Embryonic facial prominence (tissue), 1 donor: ENCODE data around the gene RGS6.
"Not testable (repeated sequence)": the region's sequence is repeated elsewhere in the genome, so short reads cannot be mapped to it uniquely, and the experiment has no call there.

ENCODE experiments used
- DNase-seq: peaks from one replicate; pipeline ENCODE4 v3.0.0-alpha.2; 2016; ENCODE audit errors: extremely low spot score

Gene RGS6

GRCh38 chr14:72451054-72451972 lies 519.1 kb downstream of the RGS6 start:
- DNase-seq, result no peak

- DNase-seq, result no peak
These were observed 520.5 kb downstream of the RGS6 start for GRCh38 chr14:72452774-72453173.

- DNase-seq, result no peak
These were observed 522.3 kb downstream of the RGS6 start for GRCh38 chr14:72454388-72455160.

DNA sequence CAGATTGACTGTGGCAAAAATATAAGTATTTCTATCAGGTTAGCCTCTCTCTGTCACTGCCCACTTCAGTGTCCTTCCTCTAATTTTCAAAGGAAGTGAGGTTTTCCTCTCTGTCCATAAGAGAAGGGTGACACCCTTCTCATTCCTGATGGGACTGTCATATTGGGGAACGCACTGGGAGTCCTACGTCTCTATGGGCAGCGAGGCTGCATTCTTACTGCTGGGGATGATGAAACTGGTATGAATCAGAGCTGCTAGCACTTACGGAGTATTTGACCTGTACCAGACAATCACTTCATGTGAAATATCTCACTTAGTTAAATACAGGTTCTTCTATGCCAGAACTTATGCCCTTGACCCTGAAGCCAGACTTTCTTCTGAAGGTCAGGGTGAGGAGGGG lies 525.4 kb downstream of the RGS6 start:
- no peak for DNase-seq

GRCh38 chr14:72462056-72462455 lies 529.8 kb downstream of the RGS6 start:
- no peak for DNase-seq

- no peak for DNase-seq
These were observed 531.1 kb downstream of the RGS6 start for GRCh38 chr14:72463291-72463866.

- DNase-seq, result no peak
These were observed 532.0 kb downstream of the RGS6 start for GRCh38 chr14:72464226-72464625.

DNA sequence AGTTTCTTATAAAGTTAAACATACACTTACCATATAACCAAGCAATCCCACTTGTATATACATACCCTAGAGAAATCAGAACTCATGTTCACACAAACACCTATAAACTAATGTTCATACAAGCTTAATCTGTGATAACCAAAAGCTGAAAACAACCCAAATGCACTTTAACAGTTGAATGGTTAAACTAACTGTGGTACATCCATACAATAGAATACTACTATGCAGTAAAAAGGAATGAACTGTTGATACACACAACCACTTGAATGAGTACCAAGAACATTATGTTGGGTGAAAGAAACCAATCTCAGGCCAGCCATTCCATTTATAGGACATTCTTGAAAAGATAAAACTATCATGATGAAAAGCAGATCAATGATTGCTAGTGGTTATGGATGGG lies 534.1 kb downstream of the RGS6 start:
- no peak for DNase-seq

GRCh38 chr14:72471346-72471745 lies 539.1 kb downstream of the RGS6 start:
- no peak for DNase-seq

DNA sequence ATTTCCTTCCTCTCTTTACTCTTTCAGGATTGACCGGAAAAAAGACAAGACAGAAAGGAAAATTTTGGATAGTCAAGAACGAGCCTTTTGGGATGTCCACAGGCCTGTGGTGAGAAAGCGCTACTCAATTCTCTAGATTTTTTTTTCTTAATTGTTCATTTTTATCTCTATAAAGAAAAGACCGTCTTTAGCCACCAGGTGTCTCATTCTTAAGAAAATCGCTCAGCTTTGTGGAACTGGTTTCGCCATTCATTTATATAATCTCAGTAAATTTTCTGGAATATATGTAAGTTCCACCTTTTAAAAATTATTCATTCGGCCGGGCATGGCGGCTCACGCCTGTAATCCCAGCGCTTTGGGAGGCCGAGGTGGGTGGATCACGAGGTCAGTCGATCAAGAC lies 540.6 kb downstream of the RGS6 start:
- DNase-seq, result no peak

- no peak for DNase-seq
These were observed 544.6 kb downstream of the RGS6 start for GRCh38 chr14:72476657-72477499.

DNA sequence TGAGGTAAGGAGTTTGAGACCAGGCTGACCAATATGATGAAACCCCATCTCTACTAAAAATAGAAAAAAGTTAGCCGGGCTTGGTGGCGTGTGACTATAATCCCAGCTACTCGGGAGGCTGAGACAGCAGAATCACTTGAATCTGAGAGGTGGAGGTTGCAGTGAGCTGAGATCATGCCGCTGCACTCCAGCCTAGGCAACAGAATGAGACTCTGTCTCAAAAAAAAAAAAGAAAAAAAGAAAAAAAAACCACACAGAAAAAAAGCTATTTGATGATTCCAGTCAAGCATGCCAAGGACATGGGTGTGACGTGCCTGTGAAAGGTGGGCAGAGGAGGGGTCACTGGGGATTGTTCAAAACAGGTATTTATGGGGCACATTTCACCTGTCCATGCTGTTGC lies 545.3 kb downstream of the RGS6 start:
- not testable (repeated sequence) for DNase-seq

DNA sequence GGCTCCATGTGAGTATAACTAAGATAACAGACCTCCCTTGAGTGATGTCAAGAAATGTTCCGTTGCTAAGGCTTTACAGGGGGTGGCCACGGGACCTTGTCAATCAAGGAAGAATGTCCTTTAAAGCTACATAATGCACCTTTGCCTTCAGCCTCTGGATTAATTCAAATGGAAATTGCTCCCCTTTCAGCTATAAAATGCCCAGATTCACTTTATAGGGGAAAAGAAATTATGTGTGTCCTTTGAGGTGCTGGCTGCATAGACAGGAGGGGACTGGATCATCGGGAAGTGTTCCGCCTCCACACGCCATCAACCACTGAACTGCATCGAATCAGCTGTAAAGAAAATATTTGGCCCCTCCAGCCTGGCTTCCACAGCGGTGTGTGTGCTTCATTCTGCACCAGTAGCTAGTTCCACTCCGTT lies 546.3 kb downstream of the RGS6 start:
- no peak for DNase-seq

GRCh38 chr14:72479461-72479931 lies 547.3 kb downstream of the RGS6 start:
- no peak for DNase-seq

DNA sequence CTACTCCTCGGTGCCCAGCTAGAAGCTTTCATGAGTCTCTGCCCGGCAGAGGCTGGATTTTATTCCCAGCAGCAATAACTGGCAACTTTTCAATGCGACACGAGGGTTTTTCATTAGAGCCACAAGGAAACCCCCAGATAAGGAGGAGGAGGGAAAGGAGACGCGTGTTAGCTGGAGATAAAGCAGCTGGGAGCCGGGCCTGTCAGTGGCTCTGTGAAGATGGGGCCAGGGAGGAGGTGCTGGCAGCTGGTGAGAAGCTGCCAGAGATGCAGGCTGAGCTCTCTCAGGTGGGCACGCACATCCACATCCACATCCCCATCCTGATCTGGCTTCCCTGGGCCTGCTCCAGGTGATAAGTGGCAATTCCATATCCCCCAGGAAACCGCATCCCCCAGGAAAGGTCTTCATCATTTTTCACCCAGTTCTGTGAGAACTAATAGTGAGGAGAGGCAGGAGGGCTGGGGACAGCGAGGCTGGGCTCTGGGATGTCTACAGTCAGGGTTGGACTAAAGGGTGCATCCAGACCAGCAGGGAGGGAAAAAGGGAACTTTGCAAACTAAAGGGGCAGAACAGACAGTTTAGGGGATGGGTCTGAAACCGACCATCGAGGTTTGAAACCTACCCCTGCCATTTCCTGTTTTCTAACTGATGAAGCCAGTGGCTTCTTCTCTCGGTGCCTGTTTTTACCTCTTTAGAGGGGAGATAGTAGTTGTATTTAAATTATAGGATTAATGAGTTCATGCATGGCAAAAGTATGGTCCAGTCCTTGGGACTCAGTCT lies 548.4 kb downstream of the RGS6 start:
- no peak for DNase-seq

DNA sequence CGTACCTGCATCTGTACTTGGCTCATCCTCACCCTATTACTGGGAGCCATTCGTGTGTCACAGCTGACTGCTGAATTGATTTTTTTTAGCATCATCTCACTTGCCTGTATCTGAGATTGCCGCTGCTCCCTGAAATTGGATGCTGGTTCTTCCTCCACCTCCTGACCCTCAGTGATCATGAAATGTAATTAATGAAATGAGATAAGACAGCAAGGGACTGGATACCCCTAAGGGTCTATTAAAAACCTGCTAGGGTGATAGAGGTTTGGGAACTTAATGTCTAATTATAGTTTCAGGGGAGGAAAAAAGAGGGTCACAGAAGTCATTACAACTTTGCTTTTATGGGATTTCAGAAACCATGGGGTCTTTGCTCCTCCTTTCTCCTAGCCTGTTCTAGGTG lies 551.1 kb downstream of the RGS6 start:
- DNase-seq, result no peak

GRCh38 chr14:72485695-72486094 lies 553.5 kb downstream of the RGS6 start:
- DNase-seq, result no peak

DNA sequence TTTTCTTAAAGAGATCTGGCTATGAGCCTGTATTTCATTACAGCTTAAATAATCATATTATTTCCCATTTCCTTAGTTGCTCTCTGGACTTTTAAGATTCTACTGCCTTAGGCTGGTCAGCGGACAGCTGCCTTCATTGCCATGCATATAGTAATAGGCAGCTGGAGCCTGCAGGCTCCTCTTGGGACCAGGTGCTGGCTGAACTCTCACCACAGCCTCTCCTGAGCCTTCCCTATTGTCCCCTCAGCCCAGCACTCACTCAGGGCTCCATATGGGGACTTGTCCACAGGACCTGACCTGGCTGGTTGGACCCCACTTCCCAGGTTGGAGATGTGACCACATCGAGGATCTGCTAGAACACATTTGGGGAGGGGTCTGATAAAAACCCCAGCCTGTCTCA lies 556.3 kb downstream of the RGS6 start:
- DNase-seq, result no peak

DNA sequence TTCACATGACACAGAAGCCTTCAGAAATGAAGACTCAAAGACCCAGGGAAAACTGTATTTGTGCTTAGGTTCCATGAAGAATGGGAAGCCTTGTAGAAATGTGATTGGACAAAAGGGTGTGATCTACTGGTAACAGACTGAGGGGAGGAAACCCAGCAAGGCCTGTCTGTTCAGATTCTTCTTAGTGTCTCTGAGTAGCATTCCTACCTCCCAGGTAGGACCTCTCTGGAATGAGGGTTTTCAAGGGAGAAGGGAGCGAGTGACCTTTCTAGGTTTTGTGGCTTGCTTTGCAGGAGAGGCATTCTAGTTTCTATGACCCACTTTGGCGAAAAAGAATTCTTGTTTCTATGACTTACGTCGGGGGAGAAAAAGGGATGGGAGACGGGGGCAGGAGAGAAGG lies 560.0 kb downstream of the RGS6 start:
- no peak for DNase-seq

DNA sequence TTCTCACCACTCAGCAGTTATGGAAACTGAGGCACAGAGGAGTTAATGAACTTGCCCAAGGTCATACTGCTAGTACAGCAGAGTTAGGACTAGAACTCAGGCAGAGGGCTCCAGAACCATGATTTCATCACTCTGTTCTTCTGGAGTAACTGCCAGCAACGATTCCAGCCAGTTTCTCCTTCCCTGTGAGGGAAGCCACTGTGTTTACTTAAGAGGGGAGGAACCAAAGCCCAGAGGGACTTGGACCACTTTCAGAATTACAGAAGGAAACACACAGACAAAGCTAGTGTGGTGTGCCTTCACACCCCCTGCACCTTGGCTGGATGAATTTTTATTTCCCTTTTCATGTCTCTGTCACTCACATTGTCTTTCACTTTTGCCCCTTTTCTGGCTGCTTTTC lies 563.4 kb downstream of the RGS6 start:
- no peak for DNase-seq

GRCh38 chr14:72498646-72499045 lies 566.4 kb downstream of the RGS6 start:
- no peak for DNase-seq
